HG03378 (cell line): Measurements from ENCODE around the gene STYX.

Experiments
- ATAC-seq: cut with Tn5 transposase; IDR thresholded peaks from one replicate; pipeline ENCODE4 v1.9.1; 2021; ENCODE audit warnings: mild to moderate bottlenecking, moderate library complexity; ENCODE audit not compliant: unreplicated experiment

STYX gene

DNA sequence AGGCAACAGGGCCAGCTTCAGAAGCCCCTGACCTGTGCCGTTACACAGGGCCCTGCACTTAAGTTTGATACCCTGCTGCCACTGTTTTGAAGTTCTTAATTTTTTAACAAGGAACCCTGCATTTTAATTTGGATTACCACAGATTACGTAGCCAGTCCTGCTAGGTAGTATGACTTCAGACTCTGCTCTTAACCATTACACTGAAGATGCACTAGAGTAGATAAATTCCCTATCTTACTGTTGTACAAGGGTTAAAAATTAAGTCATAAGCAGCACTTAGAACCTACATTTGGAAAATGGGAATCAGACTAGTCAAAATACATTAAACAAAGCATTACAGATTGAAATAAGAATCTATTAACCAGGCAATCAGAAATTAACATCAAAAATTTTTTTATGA lies 59.2 kb downstream of the STYX start:
- ATAC-seq: no peak

DNA sequence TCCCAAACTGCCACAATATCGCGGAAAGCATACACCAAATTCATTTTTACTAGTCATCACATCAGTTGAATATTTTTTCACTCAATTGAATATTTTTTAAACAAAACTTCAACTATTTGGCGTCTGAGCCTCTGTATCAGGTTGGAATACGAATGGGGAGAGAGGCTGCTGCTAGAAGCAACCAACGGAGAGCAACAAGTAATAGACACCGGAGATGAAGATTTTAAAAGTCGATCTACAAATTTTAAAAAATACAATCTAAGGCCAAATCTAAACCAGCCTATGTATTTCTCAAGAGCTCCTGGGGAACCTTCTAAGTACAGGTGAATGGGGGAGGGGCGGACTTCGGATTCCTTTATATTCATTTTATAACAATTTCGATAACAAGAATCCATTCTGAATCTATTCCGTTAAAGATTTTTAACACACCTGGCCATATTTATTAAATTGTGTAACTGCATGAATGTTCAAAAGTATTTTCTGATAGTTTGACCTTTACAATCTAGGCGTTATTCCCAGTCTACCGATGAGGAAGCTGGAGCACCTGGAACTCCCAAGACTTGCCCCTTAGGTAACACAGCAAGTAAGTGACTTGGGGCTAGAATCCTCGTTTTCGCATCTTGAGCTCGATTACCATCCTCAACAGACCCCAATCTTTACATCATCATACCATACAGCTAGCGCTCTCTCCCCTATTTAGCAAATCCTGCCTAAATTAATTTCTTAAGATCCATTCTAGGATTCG lies 60.2 kb downstream of the STYX start:
- no peak for ATAC-seq

DNA sequence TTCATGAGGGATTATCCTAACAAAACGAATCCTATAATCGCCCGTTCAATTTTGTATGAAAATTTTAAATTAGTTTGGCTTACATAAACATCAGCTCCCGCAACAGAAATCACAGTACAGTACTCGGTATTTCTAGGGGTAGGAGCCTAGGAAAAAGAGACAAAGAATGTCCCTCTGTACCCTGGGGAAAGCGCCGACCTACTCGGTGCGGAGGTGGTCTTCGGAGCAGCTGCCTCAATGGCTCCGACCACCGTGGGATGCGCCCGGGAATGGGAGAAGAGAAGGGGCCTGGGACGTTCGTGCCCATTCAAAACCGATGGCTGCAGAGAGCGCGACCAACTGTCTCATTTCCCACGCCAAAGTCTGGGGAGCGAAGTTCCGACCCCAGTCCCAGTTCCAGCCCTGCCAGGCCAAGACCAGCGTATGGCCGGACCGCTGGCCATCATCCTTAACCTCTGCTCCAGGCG lies 60.8 kb downstream of the STYX start:
- peak; percentile 5 for ATAC-seq

DNA sequence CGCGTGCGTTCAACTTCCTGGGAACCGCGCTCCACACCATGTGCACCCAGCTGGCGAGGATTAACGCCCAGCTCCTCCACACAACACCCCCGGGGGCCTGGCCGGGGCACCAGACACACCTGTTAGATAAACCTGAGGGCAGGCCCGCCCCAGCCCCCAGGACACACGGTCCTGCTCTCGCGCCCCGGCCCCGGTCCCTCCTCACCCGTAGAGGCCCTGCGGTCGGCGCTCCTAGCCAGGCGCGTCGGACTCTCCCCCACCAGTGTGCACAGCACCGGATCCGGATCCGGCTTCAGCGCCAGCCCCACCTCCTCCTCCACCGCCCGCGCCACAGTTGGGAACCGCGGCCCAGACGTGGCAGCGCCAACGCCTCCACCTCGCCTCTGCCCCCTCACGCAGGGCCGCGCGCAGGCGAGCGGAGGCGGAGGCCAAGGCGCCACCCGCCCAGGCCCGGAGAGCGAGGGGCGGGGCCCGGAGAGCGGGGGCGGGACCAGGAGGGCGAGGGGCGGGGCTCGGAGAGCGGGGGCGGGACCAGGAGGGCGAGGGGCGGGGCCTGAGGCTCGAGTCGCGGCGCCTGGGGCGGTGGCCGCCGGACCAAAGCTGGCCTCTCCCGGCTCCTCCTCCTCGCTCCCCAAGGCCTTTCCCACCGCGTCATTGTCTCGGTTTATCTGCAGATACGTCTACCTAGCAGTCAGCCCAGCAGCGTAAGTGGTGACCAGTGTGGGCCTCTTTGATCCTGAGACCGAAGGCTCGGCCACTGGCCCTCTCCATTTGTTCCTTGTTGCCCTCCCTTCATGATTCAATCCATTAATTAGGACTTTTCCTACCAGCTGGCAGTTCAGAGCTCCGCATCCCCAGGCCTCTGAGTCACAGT lies 61.5 kb downstream of the STYX start, which contains the start of gene GNPNAT1:
TSS of gene GNPNAT1 (minus strand) at position 385 of the 874 bp plus-strand sequence. CDS start 6,957 bp downstream, outside the sequence.
- ATAC-seq: peak; percentile 74

DNA sequence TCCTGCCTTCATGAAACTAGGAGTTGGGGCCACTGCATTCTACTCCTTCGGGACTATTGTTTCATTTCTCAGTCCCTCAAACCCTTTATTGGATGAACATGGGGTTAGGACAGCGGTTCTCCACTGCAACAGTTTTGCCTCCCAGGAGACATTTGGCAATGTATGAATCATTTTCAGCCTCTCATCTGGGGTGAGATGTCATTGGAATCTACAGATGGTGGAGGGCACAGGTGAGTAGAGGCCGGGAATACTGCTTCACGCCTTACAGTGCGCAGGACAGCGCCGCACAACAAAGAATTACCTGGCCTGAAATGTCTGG lies 62.1 kb downstream of the STYX start:
- ATAC-seq: no peak

DNA sequence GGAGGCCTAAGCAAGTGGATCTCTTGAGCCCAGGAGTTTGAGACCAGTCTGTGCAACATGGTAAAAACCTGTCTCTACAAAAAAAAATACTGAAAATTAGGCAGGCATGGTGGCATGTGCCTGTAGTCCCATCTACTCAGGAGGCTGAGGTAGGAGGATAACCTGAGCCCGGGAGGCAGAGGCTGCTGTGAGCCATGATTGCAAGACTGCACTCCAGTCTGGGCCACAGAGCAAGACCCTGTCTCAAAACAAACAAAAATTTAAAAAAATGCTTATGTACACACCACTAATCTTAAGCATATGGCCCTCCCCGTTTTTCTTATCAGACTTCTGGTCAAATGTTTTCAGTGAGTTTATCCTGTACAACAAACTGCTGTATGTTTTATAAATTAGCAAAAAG lies 63.1 kb downstream of the STYX start:
- no peak for ATAC-seq

DNA sequence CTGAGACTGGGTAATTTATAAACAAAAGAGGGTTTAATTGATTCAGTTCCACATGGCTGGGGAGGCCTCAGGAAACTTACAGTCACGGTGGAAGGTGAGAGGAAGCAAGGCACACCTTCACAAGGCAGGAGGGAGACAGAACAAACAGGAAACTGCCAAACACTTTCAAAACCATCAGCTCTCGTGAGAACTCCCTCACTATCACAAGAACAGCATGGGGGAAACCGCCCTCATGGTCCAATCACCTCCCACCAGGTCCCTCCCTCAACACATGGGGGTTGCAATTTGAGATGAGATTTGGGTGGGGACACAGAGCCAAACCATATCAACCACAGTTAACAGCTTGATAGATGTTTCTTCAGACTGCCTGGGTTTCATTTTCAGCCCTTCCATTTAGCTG lies 67.7 kb downstream of the STYX start:
- no peak for ATAC-seq

DNA sequence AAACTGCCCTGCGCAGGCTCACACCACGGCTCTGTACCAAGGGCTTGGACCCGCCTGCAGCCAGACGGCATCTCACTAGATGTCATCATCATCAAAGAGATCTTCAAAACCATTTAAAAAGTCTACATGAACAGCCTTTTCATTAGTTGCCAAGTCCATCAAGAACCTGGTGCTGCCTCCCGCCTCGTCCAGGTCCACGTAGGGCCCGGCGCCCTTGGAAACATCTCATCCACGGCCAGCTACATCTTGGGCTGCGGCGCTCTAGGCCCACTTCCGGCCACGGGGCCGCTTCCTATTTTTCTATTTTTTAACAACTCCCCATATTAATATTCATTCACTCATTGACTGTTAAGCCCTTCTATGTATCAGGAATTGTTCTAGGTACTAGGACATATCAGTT lies 68.9 kb downstream of the STYX start:
- no peak for ATAC-seq

DNA sequence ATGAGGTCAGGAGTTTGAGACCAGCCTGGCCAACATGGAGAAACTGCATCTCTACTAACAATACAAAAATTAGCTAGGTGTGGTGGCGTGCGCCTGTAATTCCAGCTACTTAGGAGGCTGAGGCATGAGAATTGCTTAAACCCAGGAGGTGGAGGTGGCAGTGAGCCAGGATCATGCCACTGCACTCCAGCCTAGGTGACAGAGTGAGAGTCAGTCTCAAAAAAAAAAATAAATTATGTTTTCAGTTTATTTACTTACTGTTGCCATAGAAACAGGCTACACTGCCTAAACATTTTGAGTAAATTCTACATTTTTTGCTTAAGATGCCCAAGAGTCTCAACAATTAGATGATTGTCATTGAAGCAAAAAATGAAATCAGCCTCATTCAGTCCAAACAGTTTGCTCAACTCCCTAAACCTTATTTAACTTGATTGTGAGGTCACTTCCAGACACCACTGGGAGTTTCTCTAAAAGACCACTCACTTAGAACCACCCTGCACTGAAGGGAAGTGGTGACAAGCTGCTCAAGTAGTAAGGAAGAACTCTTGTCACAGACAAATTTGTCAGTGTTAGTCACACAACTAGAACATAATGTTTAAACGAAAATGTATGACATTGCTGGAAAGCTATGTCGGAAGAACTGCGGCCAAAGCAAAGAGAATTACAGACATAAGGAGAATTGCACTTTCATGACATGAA lies 71.2 kb downstream of the STYX start:
- no peak for ATAC-seq

DNA sequence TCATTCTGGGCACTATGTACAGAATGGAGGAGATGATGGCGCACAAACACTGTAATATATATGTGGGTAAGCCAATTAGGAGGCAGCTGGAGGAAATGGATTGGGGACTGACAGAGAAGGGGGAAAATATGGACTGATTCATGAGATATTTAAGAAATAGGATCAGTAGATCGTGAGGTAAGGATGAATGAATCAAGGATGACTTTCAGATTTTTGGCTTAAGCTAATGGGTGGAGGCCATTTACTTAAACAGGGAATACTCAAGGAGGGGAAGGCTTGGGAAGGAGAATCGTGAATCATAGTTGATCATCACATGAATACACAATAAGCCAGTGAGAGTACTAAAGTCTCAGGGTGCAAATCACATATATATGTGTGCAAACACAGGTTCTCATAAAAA lies 72.6 kb downstream of the STYX start:
- no peak for ATAC-seq

DNA sequence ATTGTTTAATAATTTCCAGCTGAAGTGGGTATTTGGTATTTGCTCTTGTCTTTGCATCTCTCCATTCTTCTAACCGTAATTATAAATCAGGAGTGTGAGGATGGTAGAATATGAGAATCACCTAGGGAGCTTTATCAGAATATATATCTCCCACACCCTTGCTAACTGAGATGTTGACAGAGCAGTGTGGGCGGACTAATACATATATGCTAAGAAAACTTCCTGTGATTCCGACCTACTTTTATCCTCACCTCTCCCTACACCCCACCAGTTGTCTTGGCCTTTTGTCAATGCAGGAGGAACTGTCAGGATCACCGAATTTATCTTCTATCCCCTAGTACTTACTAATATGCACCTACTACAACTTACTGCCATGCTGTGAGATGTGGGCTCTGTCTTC lies 76.1 kb downstream of the STYX start:
- ATAC-seq: no peak

DNA sequence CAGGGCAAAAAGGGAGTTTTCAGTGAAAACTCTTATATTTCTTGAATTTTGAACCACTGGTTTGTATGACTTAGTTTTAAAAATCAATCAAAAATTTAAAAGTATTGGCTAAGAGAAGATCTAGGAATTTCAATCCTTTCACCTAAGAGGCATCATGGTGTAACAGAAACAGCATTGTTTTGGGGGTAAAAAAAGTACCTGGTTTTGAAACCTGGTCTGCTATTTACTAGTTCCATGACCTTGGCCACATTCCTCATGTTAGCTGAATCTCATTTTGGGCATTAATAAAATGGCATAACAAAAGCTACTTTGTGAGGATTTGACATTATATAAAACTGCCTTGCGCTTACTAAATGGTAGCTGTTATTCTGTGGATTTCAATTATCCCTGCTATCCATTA lies 78.1 kb downstream of the STYX start:
- ATAC-seq: no peak

DNA sequence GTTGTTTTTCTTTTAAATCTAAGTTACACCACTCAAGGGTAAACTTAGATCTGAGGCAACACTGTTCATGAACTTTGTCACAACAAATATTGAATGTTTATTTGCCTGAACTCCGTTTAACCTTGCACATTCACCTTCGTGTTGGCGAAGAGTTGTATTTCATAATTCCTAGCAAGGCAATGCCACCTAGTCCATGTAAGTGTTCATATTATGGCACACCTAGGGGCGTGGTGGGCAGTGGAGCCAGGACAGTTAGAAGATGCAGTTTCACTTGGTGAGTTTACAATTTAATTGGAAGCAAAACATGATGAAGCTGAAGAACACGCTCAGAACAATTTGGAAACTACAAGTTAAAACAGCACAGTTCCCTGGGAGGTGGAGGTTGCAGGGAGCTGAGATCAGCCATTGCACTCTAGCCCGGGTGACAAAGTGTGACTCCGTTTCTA lies 91.9 kb downstream of the STYX start:
- no peak for ATAC-seq

DNA sequence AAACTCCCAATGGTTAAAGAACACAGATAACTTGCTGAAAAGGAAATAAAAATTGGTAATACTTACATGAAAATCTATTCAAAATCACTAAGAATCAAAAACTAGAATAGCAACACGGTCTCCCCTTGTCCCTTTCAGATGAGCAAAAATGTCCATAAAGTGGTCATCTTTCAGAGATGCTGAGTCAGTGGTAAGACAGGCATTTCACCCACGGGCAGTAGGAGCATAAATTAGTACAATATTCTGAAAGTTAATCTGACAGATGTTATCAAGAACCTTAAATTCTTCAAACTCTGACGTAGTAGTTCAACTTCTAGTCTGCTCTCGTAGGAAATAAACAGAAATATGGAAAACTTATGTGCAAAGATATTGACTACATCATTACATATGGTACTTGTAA lies 94.5 kb downstream of the STYX start:
- ATAC-seq: no peak
